Measurements from ENCODE around the gene PEX19.
A peak's percentile ranks its signal among the peaks of the same experiment; 100 is the strongest.
"Not testable (repeated sequence)": the region's sequence is repeated elsewhere in the genome, so short reads cannot be mapped to it uniquely, and the experiment has no call there.

Gene PEX19, protein sequence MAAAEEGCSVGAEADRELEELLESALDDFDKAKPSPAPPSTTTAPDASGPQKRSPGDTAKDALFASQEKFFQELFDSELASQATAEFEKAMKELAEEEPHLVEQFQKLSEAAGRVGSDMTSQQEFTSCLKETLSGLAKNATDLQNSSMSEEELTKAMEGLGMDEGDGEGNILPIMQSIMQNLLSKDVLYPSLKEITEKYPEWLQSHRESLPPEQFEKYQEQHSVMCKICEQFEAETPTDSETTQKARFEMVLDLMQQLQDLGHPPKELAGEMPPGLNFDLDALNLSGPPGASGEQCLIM

DNA sequence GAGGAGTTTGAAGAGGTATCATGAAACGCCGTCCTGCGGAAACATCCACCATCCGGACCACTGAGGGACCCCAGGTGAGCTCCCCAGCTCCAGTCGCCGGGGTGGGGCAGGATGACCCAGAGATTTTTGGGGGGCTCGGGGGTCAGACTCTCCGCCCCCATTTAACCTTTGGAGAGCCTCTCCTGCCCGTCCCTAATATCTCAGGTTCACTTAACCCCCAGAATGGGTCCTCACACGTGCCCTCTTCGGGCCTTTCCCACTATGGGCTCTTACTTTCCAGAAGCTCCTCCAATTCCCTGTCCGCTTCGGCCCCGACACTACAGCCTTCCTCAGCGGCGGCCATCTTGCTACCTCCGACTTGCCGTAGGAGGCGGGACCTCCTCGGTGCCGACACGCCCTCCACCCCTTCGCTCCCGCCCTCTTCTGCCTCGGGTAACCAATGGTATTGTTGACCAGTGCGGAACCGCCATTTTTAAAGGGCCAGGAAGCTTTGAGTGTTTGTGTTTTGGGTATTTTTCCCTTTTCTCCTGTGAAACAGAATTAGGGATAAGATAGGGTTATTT, at the start of gene PEX19:
PEX19 (minus strand) TSS at position 352 of the 563 bp plus-strand sequence; CDS start at position 343, 9 bp downstream.
- DNase-seq (ENCODE audit: low read depth in 2 of 2): peak; percentile 82 to 89

DNA sequence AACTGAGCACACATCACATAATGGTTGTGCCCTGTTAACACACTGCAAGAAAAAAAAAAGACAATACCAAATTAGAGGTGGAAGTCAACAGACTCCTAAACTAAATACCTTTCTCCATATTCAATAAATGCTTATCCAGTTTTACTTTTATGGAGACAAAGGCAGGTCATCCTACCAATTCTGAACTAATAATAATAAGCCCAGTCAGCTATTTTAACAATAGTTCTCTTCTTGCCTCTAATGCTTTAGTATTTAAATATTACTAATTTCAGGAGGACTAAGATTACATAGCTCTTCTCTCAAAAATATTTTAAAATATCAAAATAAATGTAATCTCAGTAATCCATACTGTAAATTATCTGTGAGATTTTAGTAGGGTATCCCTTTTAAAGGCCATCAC, 47.6 kb upstream of the PEX19 start:
- DNase-seq (ENCODE audit: low read depth in 2 of 2): no peak

DNA sequence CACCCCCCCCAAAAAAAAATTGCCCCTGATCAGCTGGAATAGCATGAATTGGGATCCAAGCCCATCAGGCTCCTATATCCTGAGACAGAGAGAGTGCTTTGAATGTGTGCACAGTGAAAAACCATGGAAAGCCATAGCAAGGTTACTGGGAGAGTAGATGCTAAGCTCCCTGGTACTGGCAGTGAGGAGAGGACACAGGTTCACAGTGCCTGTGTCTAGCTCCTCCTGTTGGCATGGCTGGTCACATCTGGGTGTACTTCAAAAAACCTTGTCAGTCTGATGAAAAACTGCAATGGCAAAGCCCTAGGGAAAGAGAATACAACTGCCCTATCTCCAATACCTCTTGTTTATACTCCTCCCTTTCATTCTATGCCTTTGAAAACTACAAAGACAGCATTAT, 45.2 kb upstream of the PEX19 start:
- DNase-seq (ENCODE audit: low read depth in 2 of 2): no peak

DNA sequence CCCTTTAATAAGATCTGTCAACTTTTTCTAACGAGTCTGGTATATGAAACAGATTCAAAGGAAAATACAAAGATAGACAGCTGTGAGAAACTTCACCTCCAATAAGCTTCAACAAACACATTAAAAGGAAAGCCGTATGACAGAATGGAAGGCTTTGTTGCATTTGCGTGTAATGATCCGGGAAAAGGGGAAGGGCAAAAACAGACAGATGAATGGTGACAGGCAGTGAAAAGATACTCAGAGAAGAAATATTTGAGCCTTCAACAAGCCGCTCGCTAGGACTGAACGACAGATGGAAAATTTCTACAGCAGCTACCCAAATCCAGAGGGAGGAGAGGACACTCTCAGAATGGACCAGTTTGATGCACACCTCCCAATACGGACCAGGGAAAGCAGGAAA, 43.3 kb upstream of the PEX19 start:
- DNase-seq (ENCODE audit: low read depth in 2 of 2): no peak

DNA sequence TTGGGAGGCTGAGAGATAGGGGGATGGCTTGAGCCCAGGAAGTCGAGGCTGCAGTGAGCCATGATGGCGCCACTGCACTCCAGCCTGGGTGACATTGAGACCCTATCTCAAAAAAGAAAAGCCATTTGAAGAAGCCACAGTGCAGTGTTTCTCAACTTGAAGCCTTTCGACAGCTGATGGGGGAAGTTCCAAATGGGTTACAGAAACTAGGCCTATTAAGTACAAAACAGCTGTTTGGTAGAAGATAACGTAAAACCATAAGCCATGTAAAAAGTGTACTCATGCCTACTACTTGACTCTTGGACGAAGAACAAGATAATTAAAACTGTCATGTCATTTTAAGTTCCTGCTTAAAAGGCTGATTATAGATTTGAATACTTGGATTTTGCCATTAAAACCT, 41.5 kb upstream of the PEX19 start:
- DNase-seq (ENCODE audit: low read depth in 2 of 2): no peak

DNA sequence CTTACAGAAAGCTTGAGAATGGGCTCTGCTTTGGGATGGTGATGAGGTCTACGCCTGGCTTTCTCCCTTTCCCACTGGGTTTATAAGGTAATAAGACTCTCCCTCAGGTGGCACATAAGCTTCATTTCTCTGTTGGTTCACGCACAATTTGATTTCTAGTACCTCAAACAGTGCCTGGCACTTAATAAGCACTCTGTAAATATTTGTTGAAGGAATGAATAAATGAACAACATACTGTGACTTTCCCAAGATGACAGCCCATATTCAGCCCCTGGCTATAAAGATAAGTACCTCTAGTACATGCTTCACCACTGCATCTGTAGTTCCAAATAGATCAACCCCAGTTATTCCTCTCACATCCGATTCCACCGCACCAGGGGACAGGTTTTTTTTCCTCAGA, 40.3 kb upstream of the PEX19 start:
- no peak for DNase-seq (ENCODE audit: low read depth in 2 of 2)

DNA sequence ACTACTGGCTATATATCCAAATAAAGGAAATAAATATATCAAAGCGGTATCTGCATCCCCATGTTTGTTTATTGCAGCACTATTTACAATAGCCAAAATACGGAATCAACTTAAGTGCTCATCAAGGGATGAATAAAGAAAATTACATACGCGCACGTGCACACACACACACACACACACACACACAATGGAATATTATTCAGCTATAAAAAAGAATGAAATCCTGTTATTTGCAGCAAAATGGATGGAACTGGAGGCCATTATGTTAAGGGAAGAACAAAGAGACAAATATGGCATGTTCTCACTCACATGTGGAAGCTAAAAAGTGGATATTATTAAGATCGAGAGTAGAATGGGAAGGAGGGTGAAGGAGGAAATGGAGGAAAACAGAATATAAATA, 37.9 kb upstream of the PEX19 start:
- DNase-seq (ENCODE audit: low read depth in 2 of 2): no peak

DNA sequence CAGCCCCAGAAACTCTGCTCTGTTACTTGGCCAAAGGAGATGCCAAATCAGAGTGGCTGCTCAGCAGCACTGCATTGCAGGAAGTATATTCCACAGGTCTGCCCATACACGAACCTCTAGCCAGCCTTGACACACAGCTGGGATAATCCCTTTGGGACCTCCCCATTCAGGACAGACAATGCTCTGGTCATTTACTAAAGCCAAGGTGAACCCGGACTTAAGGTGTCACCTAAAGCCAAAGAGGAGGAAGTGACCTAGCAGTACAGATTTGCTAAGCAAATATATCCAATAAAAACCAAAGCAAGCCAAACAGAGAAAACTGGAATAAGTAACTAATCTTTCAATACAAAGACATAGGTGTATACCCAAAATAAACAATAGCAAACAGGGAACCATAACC, 30.4 kb upstream of the PEX19 start:
- no peak for DNase-seq (ENCODE audit: low read depth in 2 of 2)

DNA sequence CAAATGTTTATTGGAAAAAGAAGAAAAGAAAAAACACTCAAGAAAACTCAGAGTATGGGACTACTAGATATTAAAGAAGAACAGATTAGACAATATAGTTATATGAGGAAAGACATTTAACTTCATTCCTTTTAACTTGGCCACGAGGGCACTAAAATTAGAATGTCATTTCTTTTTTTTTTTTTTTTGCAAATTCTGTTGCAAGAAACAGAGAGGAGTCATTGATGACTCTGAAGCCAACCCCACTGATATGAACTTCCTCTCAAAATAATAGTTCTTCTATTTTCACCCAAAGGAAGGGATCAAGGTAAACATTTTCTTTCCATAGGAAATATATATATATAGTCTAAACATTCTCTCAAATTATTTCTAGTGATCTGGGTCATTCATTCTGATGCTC, 24.6 kb upstream of the PEX19 start:
- no peak for DNase-seq (ENCODE audit: low read depth in 2 of 2)

DNA sequence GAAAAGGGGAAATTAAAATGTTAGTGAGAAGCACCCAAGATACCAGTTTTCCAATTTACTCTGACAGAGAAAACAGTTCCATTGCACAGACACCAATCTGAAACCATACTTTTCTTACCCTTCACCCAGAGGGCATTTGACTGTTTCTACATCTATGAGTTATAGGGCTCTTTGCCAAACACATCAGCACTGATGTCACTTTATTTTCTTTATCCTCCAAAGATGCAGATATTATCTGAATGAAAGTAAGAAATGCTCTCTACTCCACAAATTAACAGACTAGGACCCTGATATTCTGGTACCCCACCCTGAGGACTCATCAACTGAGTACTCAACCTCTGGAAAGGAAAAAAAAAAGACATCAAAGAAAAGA, 24.2 kb upstream of the PEX19 start:
- DNase-seq (ENCODE audit: low read depth in 2 of 2): no peak

DNA sequence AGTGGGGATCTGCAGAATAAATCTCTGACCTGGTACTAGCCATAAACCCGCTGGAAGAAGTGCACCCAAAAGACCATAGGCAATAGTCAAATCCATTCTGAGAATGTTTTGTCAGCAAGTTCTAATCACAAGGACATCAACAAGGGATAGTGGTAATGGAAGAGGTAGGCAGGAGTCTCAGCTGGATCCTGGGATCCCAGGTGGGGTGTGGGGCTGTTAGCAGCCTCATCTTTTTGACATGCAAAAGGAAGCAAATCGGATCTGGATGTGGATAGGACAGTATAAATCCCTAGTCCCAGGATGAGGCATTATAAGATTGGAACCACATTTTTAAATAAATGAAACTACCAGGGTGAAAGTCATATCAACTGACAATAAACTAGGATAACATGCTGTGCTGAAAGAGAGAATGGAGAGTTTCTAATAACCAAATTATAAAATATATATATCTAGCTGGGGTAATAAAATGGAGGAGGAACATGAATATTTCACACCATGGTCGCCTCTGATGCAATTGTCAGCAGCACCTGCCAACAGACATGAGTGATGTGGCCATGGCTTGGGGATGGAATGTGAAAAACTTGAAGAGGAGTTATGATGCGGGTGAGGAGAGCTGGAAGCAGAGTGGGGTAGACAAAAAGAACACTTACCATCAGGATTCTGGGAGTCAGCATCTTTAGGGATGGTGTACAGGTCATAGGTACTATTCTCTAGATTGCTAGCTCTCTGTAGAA, 23.7 kb upstream of the PEX19 start:
- no peak for DNase-seq (ENCODE audit: low read depth in 2 of 2)

DNA sequence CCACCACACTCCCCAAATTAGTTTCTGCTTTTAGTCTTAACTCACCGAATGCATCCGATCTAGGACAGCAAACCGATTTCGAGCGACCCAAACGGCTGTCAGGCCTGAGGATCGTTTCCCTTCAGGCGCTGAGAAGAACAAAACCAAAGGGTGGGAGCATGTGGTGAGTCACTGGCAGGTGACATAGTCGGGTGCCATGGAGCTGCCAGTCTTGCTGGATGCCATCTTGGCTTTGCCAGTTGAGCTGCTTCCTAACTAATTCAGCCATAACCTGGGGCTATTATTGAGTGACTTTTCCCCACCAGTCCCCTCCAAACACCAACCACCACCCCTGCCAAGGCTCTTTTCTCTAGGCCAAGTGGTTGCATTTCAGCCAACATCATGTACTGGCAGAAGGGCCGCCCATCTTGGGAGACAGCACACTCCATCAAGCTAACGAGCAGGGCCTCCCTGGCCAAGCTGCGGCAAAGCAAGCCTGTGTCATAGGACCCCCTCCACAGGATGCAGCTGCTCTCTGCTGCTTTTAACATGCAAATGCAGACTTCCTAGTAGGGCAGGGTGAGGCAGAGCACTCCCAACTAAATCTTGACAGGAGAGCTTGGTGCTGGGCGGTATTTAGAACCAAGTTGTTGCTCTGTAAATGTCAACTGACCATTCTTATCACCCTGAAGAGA, 22.3 kb upstream of the PEX19 start:
- DNase-seq (ENCODE audit: low read depth in 2 of 2): no peak

DNA sequence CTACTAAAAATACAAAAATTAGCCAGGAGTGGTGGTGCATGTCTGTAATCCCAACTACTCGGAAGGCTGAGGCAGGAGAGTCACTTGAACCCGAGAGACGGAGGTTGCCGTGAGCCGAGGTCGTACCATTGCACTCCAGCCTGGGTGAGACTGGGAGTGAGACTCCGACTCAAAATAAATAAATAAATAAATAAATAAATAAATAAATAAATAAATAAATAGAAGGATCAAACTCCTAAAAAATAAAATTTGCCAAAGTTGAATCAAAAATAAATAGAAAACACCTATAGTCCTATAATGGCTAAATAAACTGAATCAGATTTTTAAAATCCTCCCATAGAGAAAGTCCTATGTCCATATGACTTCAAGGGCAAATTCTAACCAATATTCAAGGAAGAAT, 15.2 kb upstream of the PEX19 start:
- DNase-seq (ENCODE audit: low read depth in 2 of 2): no peak

DNA sequence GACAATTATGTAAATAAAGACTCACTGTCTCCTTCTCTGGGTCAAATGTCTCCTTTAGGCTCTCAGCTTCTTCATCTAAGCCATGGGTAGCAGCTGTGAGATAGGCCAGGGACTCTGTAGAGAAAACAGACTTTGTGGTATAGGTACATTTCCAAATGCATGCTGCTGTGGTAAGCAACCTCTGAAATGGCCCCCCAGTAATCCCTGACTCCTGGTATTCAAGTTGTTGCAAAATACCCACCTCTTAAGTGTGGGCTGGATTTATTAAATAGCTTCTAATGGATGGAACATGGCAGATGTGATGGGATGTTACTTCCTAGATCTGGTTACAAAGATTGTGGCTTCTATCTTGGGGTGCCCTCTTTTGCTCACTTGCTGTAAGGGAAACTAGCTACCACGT, 11.1 kb upstream of the PEX19 start:
- DNase-seq (ENCODE audit: low read depth in 2 of 2): no peak

DNA sequence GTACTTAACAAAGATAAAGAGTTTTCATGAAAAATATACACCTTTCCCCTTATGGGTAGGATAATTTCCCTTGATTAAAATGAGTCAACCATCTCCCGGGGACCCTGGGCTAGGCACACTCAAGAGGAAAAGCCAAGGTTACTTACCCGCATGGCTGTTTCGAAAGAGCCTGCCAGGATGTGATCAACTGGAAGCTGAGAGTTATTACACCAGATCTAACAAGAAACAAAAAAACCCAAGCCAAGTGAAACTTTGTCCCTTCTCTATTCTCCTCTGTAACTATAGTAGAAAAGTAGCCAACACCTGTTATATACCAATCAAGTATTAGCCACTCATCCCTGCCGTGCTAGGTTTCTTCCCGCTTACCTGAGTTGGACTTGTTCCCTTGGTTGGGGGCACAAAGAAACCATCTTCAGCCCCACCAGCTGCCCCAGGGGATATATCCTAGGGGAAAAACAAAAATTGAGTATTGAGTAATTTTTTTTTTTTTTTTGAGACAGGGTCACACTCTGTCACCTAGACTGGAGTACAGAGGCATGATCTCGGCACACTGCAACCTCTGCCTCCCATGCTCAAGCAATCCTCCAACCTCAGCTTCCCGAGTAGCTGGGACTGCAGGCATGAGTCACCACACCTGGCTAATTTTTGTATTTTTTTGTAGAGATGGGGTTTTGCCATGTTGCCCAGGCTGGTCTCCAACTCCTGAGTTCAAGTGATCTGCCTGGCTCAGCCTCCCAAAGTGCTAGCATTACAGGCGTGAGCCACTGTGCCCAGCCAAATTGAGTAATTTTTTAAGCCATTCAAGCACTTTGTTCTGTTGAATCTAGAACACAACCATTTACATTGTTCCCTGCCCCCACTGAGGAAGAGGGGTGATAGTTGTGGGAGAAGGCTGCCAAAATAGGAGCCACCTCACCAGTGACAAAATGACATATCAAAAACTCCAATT, 8.4 kb upstream of the PEX19 start:
- no peak for DNase-seq (ENCODE audit: low read depth in 2 of 2)

DNA sequence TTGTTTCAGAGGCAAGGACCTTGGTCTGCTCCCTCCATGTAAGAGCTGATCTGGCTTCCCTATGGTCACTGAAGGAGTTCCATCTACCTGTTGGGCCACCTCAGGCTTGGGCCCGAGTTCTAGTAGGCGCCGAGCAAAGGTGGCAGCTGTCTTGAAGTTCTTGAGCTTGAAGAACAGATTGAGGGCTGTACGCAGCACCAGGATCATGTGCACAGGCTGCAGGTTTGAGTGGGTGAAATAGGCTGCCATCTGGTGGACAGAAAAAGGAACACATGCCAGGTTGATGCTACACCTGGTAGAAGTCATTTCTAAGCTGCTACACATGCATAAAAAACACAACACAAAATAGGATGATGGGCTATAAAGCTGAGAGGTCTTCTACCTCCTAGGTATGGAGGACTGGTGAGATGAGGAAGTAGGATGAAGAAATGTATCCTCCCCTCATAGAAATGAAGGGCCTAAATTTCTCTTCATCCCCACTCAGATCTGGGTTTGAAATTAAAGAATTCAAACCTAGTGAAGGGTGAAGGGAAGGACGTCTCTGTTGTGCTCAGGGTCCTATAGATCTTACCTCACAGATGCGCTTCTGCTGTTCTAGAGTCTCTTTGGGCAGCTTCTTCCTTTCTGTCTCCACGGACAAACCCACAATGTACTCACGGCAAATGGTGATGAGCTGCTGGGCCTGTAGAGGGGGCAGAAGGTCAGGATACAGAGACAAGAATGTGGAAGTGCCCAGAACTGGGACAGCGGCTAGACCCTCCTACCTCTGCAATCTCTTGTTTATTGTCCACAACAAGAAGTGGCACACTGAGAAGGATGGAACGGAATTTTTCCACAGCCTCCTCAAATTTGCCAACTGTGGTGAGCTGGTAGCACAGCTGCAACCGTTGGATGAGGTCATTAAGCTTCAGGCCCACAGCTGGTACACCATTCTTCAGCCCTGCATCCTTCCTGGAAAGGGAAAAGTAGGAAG, 6.6 kb upstream of the PEX19 start:
- peak; percentile 36 to 39 for DNase-seq (ENCODE audit: low read depth in 2 of 2)

DNA sequence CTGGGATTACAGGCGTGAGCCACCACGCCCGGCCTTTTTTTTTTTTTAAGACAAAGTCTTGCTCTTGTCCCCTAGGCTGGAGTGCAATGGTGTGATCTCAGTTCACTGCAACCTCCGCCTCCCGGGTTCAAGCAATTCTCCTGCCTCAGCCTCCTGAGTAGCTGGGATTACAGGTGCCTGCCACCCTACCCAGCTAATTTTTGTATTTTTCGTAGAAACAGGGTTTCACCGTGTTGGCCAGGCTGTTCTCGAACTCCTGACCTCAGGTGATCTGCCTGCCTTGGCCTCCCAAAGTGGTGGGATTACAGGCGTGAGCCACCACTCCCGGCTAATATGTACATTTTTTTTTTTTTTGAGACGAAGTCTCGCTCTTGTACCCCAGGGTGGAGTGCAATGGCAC, 2.8 kb upstream of the PEX19 start:
- not testable (repeated sequence) for DNase-seq (ENCODE audit: low read depth in 2 of 2)

DNA sequence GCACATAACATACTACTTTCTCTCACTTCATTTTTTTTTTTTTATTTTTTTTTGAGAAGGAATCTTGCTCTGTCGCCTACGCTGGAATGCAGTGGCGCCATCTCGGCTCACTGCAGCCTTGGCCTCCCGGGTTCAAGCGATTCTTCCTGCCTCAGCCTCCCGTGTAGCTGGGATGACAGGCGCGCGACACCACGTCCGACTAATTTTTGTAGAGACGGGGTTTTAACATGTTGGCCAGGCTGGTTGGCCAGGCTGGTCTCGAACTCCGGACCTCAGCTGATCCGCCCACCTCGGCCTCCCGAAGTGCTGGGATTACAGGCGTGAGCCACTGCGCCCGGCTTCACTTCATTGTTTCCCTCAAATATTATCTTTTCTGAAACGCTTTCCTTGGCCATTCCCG, 573 bp upstream of the PEX19 start:
- DNase-seq (ENCODE audit: low read depth in 2 of 2): no peak

DNA sequence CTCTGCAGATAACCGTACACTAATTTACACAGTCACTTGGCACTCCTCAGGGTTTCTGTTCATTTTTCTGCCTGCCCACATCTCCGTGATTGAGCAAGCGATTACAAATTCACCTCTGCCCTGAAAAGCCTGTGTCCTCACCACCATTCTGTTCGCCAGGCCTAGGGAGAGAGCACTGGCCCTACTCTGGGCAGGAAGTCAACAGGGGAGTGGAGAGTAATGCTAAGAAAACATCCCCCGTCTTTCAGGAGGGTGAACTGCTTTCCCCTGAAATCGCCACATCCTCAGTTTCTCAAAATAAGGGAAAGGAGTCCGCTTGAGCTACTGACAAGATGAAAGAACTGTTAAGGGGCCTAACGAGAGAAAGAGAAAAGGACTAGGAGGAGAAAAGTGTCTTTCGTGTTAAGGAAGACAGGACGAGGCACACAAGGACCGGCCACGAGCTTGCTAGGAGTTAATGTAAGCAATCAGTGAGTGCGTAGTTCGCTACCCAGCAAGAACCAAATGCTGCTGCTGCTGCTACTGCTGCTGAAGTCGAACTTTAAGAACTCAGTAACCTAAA, 632 bp downstream of the PEX19 start:
- no peak for DNase-seq (ENCODE audit: low read depth in 2 of 2)

DNA sequence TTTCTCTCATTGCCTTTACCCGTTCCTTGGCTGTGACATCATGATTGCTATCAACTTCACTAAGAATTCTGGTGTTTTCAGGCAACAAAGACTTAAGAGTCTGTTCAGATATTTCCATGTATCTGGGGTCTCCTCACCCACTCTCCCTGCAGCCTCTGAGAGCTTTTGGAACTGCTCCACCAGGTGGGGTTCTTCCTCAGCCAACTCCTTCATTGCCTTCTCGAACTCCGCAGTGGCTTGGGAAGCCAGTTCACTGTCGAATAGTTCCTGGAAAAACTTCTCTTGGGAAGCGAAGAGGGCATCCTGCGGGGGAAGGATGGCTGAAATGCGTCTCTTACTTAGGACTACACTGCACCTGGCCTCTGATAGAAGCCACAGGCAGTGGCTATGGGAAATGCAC, 2.1 kb downstream of the PEX19 start:
- no peak for DNase-seq (ENCODE audit: low read depth in 2 of 2)
